ENCODE results near the gene PRAC1.

Gene PRAC1

DNA sequence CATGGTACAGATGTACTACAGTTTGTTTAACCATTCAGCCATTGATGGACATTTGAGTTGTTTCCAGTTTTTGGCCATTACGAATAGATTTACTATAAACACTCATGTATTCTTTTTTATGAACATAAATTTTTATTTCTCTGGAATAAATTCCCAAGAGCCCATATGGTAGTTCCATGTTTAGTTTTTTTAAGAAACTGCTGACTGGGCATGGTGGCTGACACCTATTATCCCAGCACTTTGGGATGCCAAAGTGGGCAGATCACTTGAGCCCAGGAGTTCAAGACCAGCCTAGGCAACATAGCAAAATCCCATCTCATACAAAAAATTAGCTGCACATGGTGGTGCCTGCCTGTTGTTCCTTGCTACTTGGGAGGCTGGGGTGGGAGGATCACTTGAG, 30.3 kb downstream of the PRAC1 start:
- DNase-seq, result no peak

DNA sequence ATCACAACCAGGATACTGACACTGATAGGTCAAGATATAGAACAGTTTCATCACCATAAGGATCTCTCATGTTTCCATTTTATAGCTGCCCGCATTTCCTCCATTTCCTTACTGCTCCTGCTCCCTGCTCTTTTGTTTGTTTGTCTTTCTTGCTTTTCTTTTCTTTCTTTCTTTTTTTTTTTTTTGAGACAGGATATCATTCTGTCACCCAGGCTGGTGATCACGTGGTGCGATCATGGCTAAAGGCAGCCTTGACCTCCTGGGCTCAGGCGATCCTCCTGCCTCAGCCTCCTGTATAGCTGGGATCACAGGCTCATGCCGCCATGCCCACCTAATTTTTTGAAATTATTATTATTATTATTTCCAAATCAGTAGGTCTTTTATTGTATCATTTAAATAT, 31.7 kb downstream of the PRAC1 start:
- no peak for DNase-seq

DNA sequence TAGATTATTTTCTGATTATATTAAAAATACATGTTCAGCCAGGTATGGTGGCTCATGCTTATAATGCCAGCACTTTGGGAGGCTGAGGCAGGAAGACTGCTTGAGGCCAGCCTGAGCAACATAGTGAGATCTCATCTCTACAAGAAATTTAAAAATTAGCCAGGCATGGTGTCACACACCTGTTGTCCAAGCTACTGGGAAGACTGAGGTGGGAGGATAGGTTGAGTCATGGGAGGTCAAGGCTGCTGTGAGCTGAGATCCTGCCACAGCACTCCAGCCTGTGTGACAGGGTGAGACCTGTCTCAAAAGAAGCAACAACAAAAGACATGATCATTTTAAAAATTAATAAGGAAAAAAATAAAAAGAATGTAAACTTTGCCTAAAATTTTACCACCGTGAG, 40.7 kb downstream of the PRAC1 start:
- no peak for DNase-seq

DNA sequence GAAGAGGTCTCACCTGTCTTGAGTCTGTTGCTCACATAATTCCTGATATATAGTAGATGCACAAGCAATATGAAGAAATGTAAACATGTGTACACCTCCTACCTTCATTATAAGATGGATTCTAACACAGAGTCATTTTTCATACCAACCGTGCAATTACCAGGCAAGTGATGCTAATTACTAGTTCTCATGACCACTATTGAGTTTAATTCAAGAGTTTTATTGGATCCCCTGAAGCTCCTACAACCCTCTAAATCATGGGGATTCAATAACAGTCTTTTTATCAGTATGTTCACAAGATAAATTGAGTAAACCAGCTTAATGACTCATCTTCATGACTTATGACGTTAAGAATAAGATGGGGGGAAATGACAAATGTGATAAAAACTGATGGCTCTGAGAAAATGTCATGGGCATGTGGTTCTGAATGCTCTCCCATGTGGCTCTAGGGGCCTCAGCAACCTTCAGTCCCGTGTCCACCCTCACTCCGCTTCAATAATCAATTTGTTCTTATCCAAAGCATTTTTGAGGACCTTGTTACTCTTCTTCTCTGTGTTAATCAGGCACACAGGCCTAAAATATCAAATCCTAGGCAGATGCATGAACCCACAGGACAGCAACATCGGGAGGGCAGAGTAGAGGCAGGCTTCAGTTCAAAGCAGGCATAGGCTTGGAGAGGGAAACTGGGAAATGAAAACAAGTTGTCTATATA, 42.8 kb downstream of the PRAC1 start:
- DNase-seq, result no peak

DNA sequence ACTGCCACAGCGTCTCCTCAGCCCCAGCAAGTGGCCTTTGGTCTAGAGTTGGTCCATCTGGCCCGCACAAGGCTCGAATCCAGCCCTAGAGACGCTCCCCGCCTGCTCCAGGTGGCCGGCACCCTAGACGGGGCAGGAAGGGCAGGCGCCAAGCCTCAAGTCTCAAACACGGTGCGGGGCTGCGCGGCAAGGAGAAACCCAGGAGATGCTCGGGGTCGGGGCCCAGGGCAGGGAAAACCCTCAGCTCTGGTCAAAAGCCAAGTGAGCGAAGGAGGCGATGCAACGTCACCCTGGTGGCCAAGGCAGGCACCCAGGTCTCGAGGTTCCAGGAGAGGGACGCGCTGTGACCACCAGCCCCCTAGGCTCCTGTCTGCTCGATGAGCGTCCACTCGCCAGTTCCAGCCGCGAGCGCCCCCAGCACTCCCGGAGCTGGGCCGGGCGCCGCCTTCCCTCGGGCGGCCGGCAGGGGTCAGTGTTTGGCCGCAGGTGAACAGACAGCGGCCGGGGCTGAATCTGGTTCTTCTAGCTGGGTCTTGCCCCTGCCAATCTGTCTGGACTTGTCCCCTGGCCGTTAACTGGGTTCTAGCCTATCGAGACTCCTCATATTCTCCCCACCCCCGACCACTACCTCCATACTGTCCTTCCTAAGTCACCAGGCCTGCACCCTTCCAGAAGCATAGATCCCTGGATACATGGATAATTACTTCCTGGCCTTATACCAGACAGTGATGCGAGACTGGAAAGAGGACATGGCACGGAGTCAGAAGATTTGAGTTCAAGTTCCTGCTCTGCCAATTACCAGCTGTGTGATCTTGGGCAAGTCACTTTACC, 44.0 kb downstream of the PRAC1 start:
- peak; percentile 84 for DNase-seq

DNA sequence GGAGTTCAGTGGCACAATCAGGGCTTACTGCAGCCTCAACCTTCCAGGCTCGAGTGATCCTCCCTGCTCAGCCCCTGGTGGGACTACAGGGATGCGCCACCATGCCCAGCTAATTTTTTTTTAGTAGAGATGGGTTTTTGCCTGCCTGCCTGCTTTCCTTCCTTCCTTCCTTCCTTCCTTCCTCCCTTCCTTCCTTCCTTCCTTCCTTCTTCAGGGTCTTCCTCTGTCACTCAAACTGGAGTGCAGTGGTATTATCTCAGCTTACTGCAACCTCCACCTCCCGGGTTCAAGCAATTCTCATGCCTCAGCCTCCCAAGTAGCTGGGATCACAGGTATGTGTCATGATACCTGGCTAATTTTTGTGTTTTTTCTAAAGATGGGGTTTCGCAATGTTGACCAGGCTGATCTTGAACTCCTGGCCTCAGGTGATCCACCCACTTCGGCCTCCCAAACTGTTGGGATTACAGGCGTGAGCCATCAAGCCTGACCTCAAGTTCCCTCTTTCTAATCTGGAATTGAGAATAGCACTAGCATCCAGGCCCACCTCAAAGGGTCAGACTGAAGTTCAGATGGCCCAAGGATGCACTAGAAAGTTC, 45.3 kb downstream of the PRAC1 start:
- no peak for DNase-seq

DNA sequence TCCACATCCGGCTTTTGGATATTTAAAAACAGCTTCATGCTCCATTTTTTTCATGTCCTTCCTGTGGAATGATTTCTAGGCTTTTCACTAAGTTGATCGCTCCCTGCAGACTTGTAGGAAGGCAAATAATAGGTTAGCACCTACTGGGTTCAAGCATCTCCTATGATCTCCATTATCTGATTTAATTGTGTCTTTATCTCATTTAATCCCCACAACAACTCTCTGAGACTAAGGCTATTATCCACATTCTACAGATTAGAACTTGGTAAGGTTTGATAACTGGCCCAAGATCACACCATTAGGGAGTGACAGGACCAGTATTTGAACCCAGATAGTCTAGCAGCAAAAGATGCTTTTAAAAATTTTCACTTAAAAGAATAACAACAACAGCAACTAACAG, 50.0 kb downstream of the PRAC1 start:
- DNase-seq, result no peak

Measured in stimulated activated CD8-positive, alpha-beta memory T cell treated with anti-CD3 and anti-CD28 coated beads, Interleukin-4, amount 100 ng/mL, for 48 hours (primary cell).